NCI-H69 (cell line): ENCODE results near the gene C19orf25.

ENCODE experiments used
- DNase-seq: peaks from one replicate; lab custom pipeline; 2025; lab: John Stamatoyannopoulos, UW

Gene C19orf25

GRCh38 chr19:1466461-1467214, 12.4 kb downstream of the C19orf25 start:
- no peak for DNase-seq

GRCh38 chr19:1466018-1466460, 13.0 kb downstream of the C19orf25 start:
- no peak for DNase-seq

GRCh38 chr19:1465191-1466016, 13.6 kb downstream of the C19orf25 start:
- DNase-seq, result no peak

GRCh38 chr19:1461862-1462261, 17.2 kb downstream of the C19orf25 start:
- no peak for DNase-seq

- DNase-seq, result no peak
Measured at GRCh38 chr19:1460033-1460995, 18.7 kb downstream of the C19orf25 start.

- no peak for DNase-seq
Measured at GRCh38 chr19:1459479-1459878, 19.5 kb downstream of the C19orf25 start.

GRCh38 chr19:1457892-1458291, 21.1 kb downstream of the C19orf25 start:
- DNase-seq, result no peak

GRCh38 chr19:1457031-1457739, 21.8 kb downstream of the C19orf25 start:
- DNase-seq, result no peak

- DNase-seq, result no peak
Measured at GRCh38 chr19:1456121-1456900, 22.7 kb downstream of the C19orf25 start.

- peak; percentile 91 for DNase-seq
Measured at GRCh38 chr19:1455336-1456120, 23.5 kb downstream of the C19orf25 start.

- peak; percentile 76 for DNase-seq
Measured at GRCh38 chr19:1455002-1455335, 24.0 kb downstream of the C19orf25 start.

GRCh38 chr19:1453525-1454364, 25.3 kb downstream of the C19orf25 start:
- DNase-seq, result peak; percentile 37

- no peak for DNase-seq
Measured at GRCh38 chr19:1452802-1453524, 26.1 kb downstream of the C19orf25 start.

GRCh38 chr19:1451916-1452801, 26.9 kb downstream of the C19orf25 start:
- peak; percentile 48 for DNase-seq

GRCh38 chr19:1450735-1451731, 28.0 kb downstream of the C19orf25 start:
- peak; percentile 26 for DNase-seq
